ENCODE data around the gene ZNRF4.

The ZNRF4 gene

GRCh38 chr19:5443723-5444122 lies 11.5 kb upstream of the ZNRF4 start:
- DNase-seq, result no peak

GRCh38 chr19:5444431-5444830 lies 10.8 kb upstream of the ZNRF4 start:
- no peak for DNase-seq

- no peak for DNase-seq
Measured at GRCh38 chr19:5445071-5445470, 10.1 kb upstream of the ZNRF4 start.

- DNase-seq, result peak; percentile 85
Measured at GRCh38 chr19:5445561-5446055, 9.6 kb upstream of the ZNRF4 start.

GRCh38 chr19:5447700-5448311 lies 7.4 kb upstream of the ZNRF4 start:
- DNase-seq, result peak; percentile 79

- DNase-seq, result no peak
Measured at GRCh38 chr19:5448374-5448773, 6.8 kb upstream of the ZNRF4 start.

- DNase-seq, result no peak
Measured at GRCh38 chr19:5450482-5451126, 4.6 kb upstream of the ZNRF4 start.

GRCh38 chr19:5451494-5451893 lies 3.7 kb upstream of the ZNRF4 start:
- no peak for DNase-seq

- DNase-seq, result no peak
Measured at GRCh38 chr19:5452594-5453565, 2.3 kb upstream of the ZNRF4 start.

- DNase-seq, result no peak
Measured at GRCh38 chr19:5454743-5455142, 474 bp upstream of the ZNRF4 start.

- no peak for DNase-seq
Measured at GRCh38 chr19:5456130-5456840, 1.1 kb downstream of the ZNRF4 start.

GRCh38 chr19:5456841-5457200 lies 1.6 kb downstream of the ZNRF4 start:
- no peak for DNase-seq

- no peak for DNase-seq
Measured at GRCh38 chr19:5457709-5458108, 2.5 kb downstream of the ZNRF4 start.

- no peak for DNase-seq
Measured at GRCh38 chr19:5458420-5458819, 3.2 kb downstream of the ZNRF4 start.

GRCh38 chr19:5459360-5459759 lies 4.1 kb downstream of the ZNRF4 start:
- DNase-seq, result no peak

GRCh38 chr19:5460748-5461147 lies 5.5 kb downstream of the ZNRF4 start:
- DNase-seq, result no peak

- no peak for DNase-seq
Measured at GRCh38 chr19:5463959-5464358, 8.7 kb downstream of the ZNRF4 start.

- no peak for DNase-seq
Measured at GRCh38 chr19:5466072-5466471, 10.9 kb downstream of the ZNRF4 start.

GRCh38 chr19:5466814-5467291 lies 11.6 kb downstream of the ZNRF4 start:
- DNase-seq, result peak; percentile 82

GRCh38 chr19:5470264-5470671 lies 15.1 kb downstream of the ZNRF4 start:
- no peak for DNase-seq

GRCh38 chr19:5472286-5472685 lies 17.1 kb downstream of the ZNRF4 start:
- no peak for DNase-seq

GRCh38 chr19:5473646-5474045 lies 18.4 kb downstream of the ZNRF4 start:
- no peak for DNase-seq

All from NCI-H1694 (cell line).